RWPE2 (cell line): Measurements from ENCODE around the gene MMP2.

Experiments used
- ATAC-seq: fragments of 200-7000 bp; cut with Tn5 transposase; 3 replicates; pipeline ENCODE4 v1.9.1; 2021; ENCODE audit warnings: low read depth
- DNase-seq: peaks from one replicate; pipeline ENCODE4 v3.0.0-alpha.2; 2020; ENCODE audit warnings: low spot score
- H3K27ac ChIP-seq: fragments of 450-650 bp; 2 replicates; pipeline ENCODE4 v1.5.1; 2017; ENCODE audit warnings: mild to moderate bottlenecking; ENCODE audit not compliant: poor library complexity, severe bottlenecking
- H3K27me3 ChIP-seq: fragments of 250-450 bp; sonication (Bioruptor Pico); 2 replicates; pipeline ENCODE4 v1.5.1; 2021; ENCODE audit warnings: mild to moderate bottlenecking, moderate library complexity; ENCODE audit not compliant: insufficient read depth, poor library complexity, severe bottlenecking
- H3K36me3 ChIP-seq: fragments of 250-450 bp; sonication (Bioruptor Pico); 2 replicates; pipeline ENCODE4 v1.5.1; 2020; ENCODE audit warnings: low read depth, mild to moderate bottlenecking, moderate library complexity
- H3K4me1 ChIP-seq: fragments of 250-450 bp; sonication (Bioruptor Pico); 2 replicates; pipeline ENCODE4 v1.5.1; 2021; ENCODE audit warnings: mild to moderate bottlenecking, moderate library complexity; ENCODE audit not compliant: insufficient read depth, poor library complexity, severe bottlenecking
- H3K4me3 ChIP-seq: fragments of 250-450 bp; sonication (Bioruptor Pico); 2 replicates; pipeline ENCODE4 v1.5.1; 2021; ENCODE audit warnings: mild to moderate bottlenecking, moderate library complexity; ENCODE audit not compliant: severe bottlenecking
- H3K9me3 ChIP-seq: fragments of 250-450 bp; sonication (Bioruptor Pico); 2 replicates; pipeline ENCODE4 v1.5.1; 2021; ENCODE audit warnings: mild to moderate bottlenecking, moderate library complexity; ENCODE audit not compliant: severe bottlenecking
- CTCF ChIP-seq: fragments of 450-650 bp; IDR thresholded peaks from one replicate; pipeline ENCODE4 v1.5.1; 2017; ENCODE audit warnings: mild to moderate bottlenecking, moderate library complexity; ENCODE audit not compliant: poor library complexity, severe bottlenecking

MMP2 gene

GRCh38 chr16:55530316-55530856 lies 51.4 kb downstream of the MMP2 start:
- ATAC-seq (no peak), DNase-seq (no peak)
- Histone ChIP-seq H3K36me3 (peaks cover 69% of the 10 kb centered on the region), H3K4me3 (no peak overlapping the region), H3K27me3 (no peaks in the 10 kb centered on the region), H3K27ac (no peak overlapping the region), H3K4me1 (peaks cover 18% of the 10 kb centered on the region), H3K9me3 (no peaks in the 10 kb centered on the region)
- no peak for TF ChIP-seq CTCF

- DNase-seq (no peak), ATAC-seq (no peak)
- H3K27me3 ChIP-seq = no peaks in the 10 kb centered on the region
- TF ChIP-seq CTCF = no peak
- no peaks in the 10 kb centered on the region for H3K9me3 ChIP-seq
- H3K27ac ChIP-seq = no peak overlapping the region
- no peak overlapping the region for H3K4me3 ChIP-seq
- peaks cover 75% of the 10 kb centered on the region for H3K36me3 ChIP-seq
- peaks cover 5% of the 10 kb centered on the region for H3K4me1 ChIP-seq
These were observed 53.2 kb downstream of the MMP2 start for GRCh38 chr16:55532227-55532626.

- TF ChIP-seq CTCF = no peak
These were observed 55.8 kb downstream of the MMP2 start for GRCh38 chr16:55534756-55535155.

GRCh38 chr16:55539049-55539448 lies 60.1 kb downstream of the MMP2 start:
- peaks cover 40% of the 10 kb centered on the region for H3K36me3 ChIP-seq
- H3K4me3 ChIP-seq = no peak overlapping the region
- TF ChIP-seq CTCF = no peak
- no peak for DNase-seq
- H3K27ac ChIP-seq = no peak overlapping the region
- H3K27me3 ChIP-seq = no peaks in the 10 kb centered on the region
- peaks cover 7% of the 10 kb centered on the region for H3K4me1 ChIP-seq
- no peaks in the 10 kb centered on the region for H3K9me3 ChIP-seq
- ATAC-seq = peak; percentile 17; the same call in 1 of the 3 replicates

More at GRCh38 chr16:55534756-55535155, 55.8 kb downstream of the MMP2 start:
- Histone ChIP-seq H3K9me3 (no peaks in the 10 kb centered on the region), H3K27ac (no peak overlapping the region), H3K36me3 (peaks cover 54% of the 10 kb centered on the region), H3K27me3 (no peaks in the 10 kb centered on the region), H3K4me3 (no peak overlapping the region), H3K4me1 (peaks cover 8% of the 10 kb centered on the region)
- DNase-seq (no peak), ATAC-seq (no peak)

GRCh38 chr16:55539488-55539887 lies 60.5 kb downstream of the MMP2 start:
- peaks cover 36% of the 10 kb centered on the region for H3K36me3 ChIP-seq
- no peaks in the 10 kb centered on the region for H3K27me3 ChIP-seq
- DNase-seq (no peak), ATAC-seq (no peak)
- H3K4me3 ChIP-seq = no peak overlapping the region
- H3K9me3 ChIP-seq = no peaks in the 10 kb centered on the region
- no peak overlapping the region for H3K27ac ChIP-seq
- peaks cover 4% of the 10 kb centered on the region for H3K4me1 ChIP-seq
- TF ChIP-seq CTCF = no peak
